GM18870 (cell line): ENCODE measurements around the gene TRAP1.

Source experiments
- ATAC-seq: cut with Tn5 transposase; IDR thresholded peaks from one replicate; pipeline ENCODE4 v1.9.1; 2021; ENCODE audit warnings: moderate library complexity; ENCODE audit not compliant: unreplicated experiment

The TRAP1 gene

DNA sequence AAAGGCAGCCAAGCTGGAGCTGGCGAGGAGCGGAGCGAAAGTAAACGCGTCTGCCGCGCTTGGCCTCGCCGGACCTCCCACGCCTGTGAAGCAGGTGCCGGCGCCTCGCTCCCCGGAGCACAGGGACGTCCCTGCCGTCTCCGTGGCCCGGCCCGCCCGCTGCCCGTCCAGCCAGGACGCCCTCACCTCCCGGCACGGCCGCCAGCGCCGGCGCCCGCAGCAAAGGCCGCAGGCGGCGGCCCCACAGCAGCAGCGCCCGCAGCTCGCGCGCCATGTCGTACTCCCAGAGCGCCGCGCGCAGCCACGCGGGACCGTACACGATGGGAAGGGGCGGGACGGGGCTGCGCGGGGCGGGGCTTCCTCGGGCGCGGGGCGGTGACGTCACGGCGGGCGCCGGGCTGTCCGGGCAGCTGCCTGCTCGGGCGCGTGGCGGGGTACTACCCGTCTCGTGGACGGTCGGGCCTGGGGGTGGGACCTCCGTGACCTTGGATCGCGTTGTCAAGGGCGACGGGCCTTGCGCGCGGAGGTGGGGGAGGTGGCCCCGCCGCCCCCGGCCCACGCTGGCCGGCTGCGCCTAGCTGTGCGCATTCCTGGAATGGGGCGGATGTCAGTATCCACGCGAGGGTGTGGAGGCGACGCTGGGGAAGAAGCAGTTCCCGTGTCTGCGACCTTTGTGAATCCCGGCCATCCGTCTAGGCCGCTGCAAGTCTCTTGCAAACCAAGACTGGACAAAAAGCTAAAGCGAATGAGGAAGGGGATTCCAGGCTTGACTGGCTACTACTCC is at the start of gene TRAP1:
Gene TRAP1, minus strand, starts transcription at position 290 of the 784 bp plus-strand sequence. Its CDS starts 16 bp downstream, at position 274.
- ATAC-seq, result no peak

DNA sequence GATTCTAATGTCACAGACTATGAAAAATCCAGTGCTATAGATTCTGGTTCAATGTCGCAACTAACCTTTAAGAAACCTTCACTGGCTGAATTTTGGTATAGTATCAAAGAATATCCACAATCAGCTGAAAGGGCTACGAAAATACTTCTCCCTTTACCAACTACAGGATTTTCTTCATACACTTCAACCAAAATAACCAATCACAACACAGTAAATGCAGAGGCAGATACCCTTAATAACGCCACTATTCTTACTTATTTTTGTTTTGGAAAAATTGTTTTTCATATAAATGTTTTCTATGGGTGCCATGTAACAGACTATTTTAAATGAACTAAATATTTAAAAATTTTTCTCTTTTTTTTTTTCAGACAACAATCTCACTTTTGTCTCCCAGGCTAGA is 48.9 kb upstream of the TRAP1 start:
- ATAC-seq, result no peak

DNA sequence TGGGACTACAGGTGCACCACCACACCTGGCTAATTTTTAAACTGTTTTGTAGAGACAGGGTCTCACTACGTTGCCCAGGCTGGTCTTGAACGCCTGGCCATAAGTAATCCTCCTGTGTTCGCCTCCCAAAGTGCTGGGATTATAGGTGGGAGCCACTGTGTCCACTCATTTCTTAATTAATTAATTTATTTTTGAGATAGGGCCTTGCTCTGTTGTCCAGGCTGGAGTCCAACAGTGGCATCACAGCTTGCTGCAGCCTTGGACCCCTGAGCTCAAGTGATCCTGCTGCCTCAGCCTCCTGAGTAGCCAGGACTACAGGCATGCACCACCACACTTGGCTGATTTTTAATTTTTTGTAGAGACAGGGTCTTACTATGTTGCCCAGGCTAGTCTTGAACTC is 47.1 kb upstream of the TRAP1 start:
- no peak for ATAC-seq

DNA sequence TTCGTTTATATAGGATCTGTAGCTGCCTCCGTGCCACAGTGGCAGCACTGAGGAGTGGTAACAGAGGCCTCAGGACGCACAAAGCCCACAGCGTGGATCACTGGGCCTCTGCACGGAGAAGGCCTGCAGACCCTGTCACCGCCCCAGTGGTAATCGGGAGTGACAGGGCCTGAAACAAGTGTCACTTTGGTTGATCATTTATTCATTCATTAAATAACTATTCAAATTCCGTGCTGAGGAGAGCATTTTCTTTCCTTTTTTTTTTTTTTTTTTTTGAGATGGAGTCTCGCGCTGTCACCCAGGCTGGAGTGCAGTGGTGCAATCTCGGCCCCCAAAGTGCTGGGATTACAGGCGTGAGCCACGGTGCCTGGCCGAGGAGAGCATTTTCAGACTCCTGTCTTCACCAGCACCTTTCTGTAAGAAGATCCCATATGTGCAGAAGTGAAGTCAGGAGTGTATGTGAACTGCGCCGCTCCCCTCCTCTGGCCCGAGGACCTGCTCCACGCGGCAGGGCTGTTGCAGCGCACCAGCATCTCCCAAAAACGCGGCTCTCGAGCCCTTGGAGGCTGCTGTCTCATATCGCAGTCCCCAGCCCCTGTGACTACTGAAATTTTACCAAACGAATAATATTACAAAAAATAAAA is 44.9 kb upstream of the TRAP1 start:
- no peak for ATAC-seq

DNA sequence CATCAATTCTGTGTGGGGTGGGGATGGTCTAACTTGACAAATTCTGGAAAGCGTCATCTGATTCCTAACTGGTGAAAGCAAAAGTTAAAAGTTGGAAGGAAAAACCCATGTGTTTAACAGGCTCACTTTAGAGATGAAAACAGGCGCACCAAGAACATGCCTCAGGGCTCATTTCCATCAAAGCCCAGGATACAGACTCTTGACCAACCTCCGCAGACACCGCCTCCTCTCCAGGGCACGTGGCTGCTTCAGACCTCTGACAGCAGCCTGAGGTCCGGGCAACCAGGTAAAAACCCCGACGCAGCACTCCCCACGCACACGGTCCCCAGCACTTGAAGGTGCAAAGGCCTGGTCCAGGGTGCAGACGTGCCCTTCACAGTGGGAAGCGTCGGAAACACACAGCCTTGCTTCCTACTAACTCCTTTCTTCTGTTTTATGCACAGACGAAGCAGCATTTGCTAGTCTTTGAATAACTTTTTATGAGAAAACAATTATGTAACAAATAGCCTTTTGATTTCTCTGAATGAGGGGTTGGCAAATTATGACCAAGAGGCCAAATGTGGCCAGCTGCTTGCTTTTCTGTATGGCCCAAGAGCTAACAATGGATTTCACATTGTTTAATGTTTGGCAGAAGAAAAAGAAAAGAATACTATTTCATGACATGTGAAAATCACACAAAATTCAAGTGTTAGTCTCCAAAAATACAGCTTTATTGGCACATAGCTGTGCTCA is 44.2 kb upstream of the TRAP1 start:
- ATAC-seq, result no peak

DNA sequence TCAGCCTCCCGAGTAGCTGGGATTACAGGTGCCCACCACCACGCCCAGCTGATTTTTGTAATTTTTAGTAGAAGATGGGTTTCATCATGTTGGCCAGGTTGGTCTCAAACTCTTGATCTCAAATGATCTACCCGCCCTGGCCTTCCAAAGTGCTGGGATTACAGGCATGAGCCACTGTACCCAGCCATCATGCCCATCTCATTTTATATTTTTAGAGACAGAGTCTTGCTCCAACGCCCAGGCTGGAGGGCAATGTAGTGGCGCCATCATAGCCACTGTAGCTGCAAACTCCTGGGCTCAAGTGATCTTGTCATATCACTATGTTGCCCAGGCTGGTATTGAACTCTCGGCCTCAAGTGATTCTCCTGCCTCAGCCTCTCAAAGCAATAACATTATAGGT is 43.2 kb upstream of the TRAP1 start:
- no peak for ATAC-seq

DNA sequence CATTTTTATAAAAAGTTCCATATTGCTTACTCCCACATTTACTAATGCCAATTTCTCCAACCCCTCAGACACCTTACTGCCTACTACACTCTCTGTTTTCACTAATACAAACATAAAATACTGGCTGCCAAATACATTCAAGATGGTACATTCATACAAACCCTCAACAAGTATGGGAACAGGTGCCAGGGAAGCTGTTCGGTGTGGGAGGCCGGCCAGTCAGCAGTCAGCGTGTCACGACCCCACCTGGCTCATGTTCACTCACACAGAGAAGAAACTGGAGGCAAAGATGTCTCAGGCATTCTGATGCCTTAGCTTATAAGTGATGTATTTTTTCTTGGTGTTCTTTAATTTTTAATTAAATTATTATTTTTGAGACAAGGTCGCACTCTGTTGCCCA is 42.4 kb upstream of the TRAP1 start:
- ATAC-seq, result no peak

DNA sequence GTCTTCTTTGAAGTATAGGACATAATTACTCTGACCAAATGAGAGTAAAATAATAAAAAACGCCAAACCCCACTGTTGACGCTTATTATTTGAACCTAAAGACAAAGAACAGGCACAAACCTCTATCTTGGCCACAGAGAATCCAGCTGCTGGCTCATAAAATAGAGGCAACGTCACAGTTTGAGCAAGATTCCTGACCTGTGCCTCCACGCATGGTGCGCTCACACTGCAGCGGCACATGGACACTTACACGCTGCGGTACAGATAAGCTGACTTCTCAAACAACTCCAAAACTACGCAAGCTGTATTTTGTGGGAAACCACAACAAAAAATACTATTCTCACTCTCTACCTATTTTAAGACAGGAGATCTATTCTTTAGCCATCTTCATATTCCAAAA is 38.8 kb upstream of the TRAP1 start:
- ATAC-seq, result no peak

DNA sequence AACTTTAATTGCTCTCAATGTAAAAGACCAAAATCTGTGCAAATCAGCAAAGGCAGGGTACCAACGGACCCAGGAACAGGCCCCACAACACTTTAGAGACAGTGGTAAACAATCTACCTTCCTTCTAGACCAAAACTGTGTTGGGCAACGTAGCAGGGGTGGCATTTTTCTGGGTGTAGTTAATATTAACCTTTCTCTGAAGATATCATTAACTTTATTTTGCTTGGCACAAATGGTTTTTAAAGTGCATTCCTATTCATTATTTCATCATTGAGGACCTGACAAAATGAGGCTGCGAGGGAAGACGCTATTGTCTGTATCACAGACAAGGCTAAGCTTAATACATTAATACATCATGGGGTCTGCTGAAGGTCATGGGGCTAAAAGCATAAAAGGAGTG is 37.9 kb upstream of the TRAP1 start:
- no peak for ATAC-seq

DNA sequence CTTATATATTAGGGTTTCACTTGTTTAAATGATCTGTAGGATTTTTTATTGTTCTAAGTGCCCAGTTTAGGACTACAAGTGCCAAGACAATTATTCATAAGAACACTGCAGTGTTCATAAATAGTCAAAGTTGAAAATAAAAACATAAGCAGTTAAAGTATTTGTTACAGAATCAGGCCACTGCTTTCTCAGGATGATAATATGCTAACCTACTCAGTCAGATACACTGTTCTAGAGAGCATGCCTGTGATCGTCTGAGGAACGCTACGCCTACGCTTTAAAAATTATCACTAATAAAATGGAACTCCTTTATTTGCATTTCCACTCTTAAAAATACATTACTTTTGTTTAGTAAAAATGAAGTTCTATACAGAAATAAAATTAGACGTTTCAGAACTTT is 37.4 kb upstream of the TRAP1 start:
- ATAC-seq, result no peak

DNA sequence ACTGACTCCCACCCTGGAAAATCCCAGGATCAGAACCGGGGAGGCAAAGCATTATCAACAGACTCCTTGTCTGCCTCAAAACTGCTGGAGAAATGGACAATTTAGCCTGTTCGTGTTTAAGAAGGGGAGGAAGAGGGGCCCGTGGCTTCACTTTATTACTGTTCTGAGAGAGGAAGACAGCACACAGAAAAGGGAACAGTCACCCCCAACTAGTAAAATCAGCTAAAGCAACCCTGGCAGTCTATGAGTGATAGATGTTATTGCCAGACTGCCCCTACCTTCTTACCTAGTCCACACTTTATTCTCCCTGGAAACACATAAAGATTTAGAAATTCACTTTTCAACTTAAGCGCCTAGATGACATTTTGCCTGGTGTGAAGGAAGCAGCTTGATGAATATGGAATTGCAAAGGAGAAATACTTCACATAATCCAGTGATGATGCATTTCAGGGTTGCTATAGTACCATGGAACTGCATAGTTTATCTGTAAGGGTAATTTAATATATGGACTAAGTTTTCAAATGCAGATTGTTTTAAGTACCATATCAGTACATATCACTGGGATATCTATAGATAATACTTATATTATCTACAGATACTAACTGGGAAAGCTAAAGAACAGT is 36.9 kb upstream of the TRAP1 start:
- ATAC-seq, result no peak

DNA sequence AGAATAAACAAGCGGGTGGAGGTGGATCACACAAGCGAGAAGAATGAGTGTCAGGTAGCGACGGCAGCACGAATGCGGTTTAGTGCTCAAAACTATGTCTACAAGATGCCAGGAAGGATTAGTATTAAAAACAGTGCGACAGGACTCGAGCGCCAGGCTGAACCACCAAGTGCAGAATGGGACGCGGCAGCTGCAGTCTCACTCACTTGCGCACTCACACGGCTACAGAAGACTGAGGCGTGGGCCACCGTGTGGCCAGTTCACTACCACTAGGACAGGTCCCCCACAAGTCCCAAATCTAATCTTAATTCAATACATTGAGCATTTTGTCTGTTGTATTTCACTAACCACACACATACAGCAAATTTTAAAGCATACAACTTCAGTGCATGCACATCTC is 35.7 kb upstream of the TRAP1 start:
- no peak for ATAC-seq

DNA sequence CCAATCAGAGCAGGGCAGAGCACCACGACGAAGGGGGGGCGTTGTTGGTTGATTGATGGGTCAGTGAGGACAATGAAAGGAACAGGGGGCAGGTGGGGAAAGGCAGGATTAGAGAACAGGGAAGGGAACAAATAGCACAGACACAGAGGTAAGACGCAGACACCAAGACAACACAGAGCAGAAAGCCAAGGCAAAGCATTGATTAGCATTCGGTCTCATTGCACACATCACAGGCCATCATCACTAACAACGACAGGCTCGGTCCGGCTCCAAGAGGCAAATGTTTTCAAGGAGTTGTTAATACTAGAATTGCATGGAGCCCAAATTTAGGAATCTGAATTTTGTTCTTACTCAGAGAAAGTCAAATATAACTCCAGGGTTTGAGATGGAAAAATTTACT is 34.6 kb upstream of the TRAP1 start:
- ATAC-seq, result no peak

DNA sequence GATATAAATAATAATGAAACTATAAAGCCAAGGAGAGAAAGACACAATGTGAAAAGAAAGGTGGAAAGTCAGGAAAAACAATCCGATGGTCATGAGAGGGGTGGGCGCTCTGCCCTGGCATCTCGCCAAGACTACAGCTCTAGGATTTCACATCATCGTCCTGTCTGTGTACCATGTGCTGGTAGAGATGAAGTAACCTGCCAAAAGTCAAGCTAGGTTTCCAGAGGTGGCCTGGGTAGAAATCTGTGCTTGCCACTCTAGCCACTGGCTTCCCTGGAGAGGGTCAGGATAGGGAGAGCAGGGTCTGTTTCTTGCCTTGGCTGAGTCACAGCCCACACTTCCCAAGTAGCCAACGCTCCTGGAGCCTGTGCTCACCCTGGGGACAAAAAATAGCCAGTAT is 31.0 kb upstream of the TRAP1 start:
- ATAC-seq, result no peak

DNA sequence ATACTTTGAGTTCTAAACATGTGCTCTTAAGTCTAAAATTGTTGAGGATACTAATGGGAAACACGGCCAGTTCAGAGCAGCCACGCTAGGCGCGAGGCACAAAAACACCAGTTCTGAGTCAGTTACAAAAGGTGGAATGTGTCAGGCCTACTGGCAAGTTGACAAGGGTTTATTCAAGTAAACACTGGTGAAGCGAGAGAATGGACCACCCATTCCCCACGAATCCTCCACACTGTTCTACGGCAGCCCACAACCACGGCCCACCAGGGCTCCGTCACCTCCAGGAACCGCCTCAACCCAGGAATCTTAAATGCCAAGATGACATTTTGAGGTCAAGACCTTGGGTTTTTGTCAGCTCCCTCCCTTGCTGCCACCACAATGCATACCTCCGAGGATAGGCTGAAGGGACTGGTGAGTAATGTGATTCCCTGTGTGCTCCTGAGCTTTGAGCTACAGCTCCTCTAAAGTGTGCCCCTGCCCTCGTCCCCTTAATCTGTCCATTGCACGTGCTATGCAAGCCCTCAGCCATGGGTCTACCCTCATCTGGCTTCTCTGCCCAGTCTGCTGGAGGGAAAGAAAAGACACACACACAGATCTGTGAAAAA is 28.5 kb upstream of the TRAP1 start:
- no peak for ATAC-seq

DNA sequence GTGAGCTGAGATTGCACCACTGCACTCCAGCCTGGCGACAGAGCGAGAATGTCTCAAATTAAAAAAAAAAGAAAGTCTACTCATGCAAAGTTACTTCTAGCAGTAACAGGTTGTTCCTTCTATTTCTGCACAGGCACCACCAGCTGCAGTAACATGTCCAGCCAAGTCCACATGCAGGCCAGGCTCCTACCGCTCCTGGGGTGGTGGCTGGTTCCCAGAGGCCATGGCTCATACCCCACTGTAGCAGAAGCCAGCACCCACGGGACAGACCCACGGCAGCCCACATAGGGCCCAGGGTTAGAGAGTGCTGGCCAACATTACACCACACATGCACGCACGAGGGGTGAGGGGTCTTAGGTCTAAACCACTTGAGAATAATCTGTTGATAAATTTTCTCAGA is 26.7 kb upstream of the TRAP1 start:
- no peak for ATAC-seq

DNA sequence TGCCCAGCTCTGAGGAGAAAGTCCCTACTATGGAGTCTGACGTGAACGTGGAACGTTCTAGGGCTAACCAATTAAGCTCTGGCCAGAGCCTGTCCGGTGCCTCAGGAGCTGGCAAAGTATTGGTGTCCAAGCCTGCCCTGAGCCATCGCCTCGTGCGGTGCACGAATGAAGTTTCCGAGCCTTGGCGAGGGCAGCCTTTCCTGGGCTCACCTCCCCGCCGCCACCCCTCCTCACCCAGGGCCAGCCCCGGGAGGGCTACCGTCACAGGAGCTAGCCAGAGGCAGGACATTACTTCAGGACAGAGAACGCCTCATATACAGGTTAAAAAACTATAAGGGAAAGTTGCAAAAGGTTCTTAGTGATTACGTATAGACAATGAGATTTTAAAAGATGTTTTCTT is 23.6 kb upstream of the TRAP1 start:
- ATAC-seq, result no peak

DNA sequence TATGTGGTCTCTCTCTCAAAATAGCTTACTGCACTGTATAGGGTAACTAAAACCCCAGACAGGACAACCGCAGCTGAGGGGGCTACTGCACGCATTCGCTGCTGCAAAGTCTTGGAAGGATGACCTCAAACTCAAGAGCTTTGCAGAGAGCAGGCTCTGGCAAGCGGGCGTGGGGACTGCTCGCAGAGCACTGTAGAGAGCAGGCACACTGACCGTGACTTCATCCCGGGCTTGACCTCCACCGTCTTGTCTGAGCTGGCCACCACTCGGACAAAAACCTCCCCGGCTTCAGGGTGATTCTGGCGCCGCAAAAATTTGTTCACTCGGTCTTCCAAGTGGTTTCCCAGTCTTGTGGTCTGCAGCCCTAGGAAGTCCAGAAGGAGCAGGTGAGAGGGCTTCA is 22.9 kb upstream of the TRAP1 start:
- no peak for ATAC-seq

DNA sequence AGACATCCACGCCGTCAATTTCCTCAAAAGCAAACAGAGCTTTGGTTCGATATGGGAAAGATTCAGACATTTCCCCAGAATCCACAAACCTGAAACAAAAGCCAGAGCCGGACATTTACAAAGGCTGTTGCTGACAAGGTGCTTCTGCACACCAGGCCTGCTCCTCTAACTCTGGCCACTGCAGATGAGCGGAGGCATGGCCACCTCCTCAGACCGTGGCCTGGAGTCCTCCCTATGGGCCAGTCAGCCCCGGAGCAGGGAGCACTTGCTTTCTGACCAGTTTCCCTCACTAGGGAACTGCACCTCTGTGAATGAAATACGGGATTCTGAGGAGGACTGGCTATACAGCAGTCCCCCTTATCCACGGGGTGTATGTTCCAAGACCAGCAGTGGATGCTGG is 22.3 kb upstream of the TRAP1 start:
- no peak for ATAC-seq

DNA sequence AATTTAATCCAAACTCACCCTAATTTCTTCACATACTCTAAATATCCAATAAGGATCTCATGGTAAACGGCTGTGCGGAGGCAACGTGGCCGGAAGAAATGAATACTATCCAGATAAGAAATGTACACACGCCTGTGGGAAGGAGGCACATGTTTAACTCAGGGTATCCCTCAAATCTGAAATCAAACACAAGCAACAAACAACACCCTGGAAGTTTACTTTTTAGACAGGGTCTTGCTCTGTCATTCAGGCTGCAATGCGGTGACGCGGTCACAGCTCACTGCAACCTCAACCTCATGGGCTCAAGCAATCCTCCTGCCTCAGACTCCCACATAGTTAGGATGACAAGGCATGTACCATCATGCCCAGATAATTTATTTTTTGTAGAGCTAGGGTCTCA is 21.2 kb upstream of the TRAP1 start:
- ATAC-seq, result no peak

DNA sequence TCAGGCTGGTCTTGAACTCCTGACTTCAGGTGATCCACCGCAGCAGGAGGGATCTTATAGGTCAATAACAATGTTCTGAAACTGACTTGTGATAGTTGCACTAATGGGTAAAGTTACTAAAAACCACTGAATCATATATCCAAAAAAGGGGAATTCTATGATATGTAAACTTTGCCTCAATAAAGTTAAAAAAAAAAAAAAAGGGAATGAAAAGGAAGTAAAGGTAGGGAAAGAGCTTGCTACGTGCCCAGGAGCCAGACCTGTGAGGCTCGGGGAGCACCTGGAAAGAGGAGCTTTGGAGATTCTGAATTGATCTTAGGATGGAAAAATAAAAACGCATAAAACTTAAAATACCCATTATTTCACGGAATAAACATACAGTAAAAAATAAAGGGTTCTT is 20.8 kb upstream of the TRAP1 start:
- ATAC-seq, result no peak
